GM23338 (cell line): ENCODE results near the gene DNAH8. TPM values are rescaled to one million over a fixed set of nuclear protein-coding genes. Genes with fewer than 3 reads are reported as not detected.

Experiments used
- ATAC-seq: fragments of 200-7000 bp; cut with Tn5 transposase; 3 replicates; pipeline ENCODE4 v1.9.1; 2020
- DNase-seq: peaks from one replicate; pipeline ENCODE4 v3.0.0-alpha.2; 2015; ENCODE audit warnings: low spot score
- H2AFZ ChIP-seq: fragments of 200-600 bp; sonication (generic); 2 replicates; pipeline ENCODE4 v1.8.0; 2016; ENCODE audit warnings: antibody characterized with exemption, mild to moderate bottlenecking, moderate library complexity
- H3F3A ChIP-seq: fragments of 200-600 bp; sonication (generic); replicated peaks from 2 replicates; pipeline ENCODE4 v1.8.0; 2017; ENCODE audit warnings: antibody characterized with exemption, mixed run types, low read depth
- H3K27ac ChIP-seq: fragments of 200-600 bp; sonication (generic); 2 replicates; pipeline ENCODE4 v1.6.1; 2016; ENCODE audit warnings: low read depth
- H3K27me3 ChIP-seq: fragments of 200-600 bp; sonication (generic); 2 replicates; pipeline ENCODE4 v1.8.0; 2016; ENCODE audit warnings: mild to moderate bottlenecking, mixed run types, moderate library complexity; ENCODE audit not compliant: insufficient read depth
- H3K36me3 ChIP-seq: fragments of 200-600 bp; sonication (generic); 2 replicates; pipeline ENCODE4 v1.8.0; 2016; ENCODE audit warnings: mild to moderate bottlenecking; ENCODE audit not compliant: insufficient read depth
- H3K4me1 ChIP-seq: fragments of 200-600 bp; sonication (generic); 2 replicates; pipeline ENCODE4 v1.8.0; 2016; ENCODE audit warnings: mild to moderate bottlenecking, moderate library complexity; ENCODE audit not compliant: insufficient read depth
- H3K4me2 ChIP-seq: fragments of 200-600 bp; sonication (generic); 2 replicates; pipeline ENCODE4 v1.7.1; 2017; ENCODE audit warnings: mixed run types
- H3K4me3 ChIP-seq: fragments of 200-600 bp; sonication (generic); 2 replicates; pipeline ENCODE4 v1.6.1; 2016; ENCODE audit warnings: mixed run types
- H3K79me2 ChIP-seq: fragments of 200-600 bp; sonication (generic); replicated peaks from 2 replicates; pipeline ENCODE4 v1.8.0; 2017; ENCODE audit warnings: mild to moderate bottlenecking; ENCODE audit not compliant: insufficient read depth
- H3K9me2 ChIP-seq: fragments of 200-600 bp; sonication (generic); 2 replicates; pipeline ENCODE4 v1.8.0; 2017; ENCODE audit not compliant: insufficient read depth
- H4K20me1 ChIP-seq: fragments of 200-600 bp; sonication (generic); replicated peaks from 2 replicates; pipeline ENCODE4 v1.8.0; 2017; ENCODE audit warnings: mild to moderate bottlenecking; ENCODE audit not compliant: insufficient read depth
- H3K27ac Mint-ChIP-seq: 2 replicates; pipeline ENCODE4 v1.8.0; 2020; ENCODE audit warnings: inconsistent platforms, mild to moderate bottlenecking, moderate library complexity, mixed read lengths
- H3K27me3 Mint-ChIP-seq: 3 replicates; pipeline ENCODE4 v1.8.0; 2022; ENCODE audit warnings: low read depth, mild to moderate bottlenecking, moderate library complexity, mixed read lengths, inconsistent platforms; ENCODE audit not compliant: insufficient read depth, poor library complexity
- H3K36me3 Mint-ChIP-seq: 3 replicates; pipeline ENCODE4 v1.8.0; 2021; ENCODE audit warnings: low read depth, mild to moderate bottlenecking, inconsistent platforms, moderate library complexity, mixed read lengths
- H3K4me1 Mint-ChIP-seq: 3 replicates; pipeline ENCODE4 v1.8.0; 2020; ENCODE audit warnings: mild to moderate bottlenecking, inconsistent platforms, mixed read lengths
- H3K4me3 Mint-ChIP-seq: 3 replicates; pipeline ENCODE4 v1.8.0; 2021; ENCODE audit warnings: moderate library complexity, mild to moderate bottlenecking, inconsistent platforms, mixed read lengths
- H3K9me3 Mint-ChIP-seq: 3 replicates; pipeline ENCODE4 v1.8.0; 2020; ENCODE audit warnings: moderate library complexity, mild to moderate bottlenecking, inconsistent platforms, mixed read lengths
- CREB1 ChIP-seq: fragments of 250-450 bp; sonication (Bioruptor Pico); IDR thresholded peaks from 2 replicates; pipeline ENCODE4 v1.5.0; 2020; ENCODE audit warnings: low read depth, mild to moderate bottlenecking, moderate library complexity
- EZH2 ChIP-seq: fragments of 200-600 bp; sonication (generic); IDR thresholded peaks from one replicate; pipeline ENCODE4 v1.8.0; 2017; ENCODE audit warnings: antibody characterized with exemption, mild to moderate bottlenecking, low read depth; ENCODE audit not compliant: unreplicated experiment
- EZH2phosphoT487 ChIP-seq: fragments of 200-600 bp; sonication (generic); IDR thresholded peaks from one replicate; pipeline ENCODE4 v1.8.1; 2018; ENCODE audit warnings: antibody characterized with exemption; ENCODE audit not compliant: unreplicated experiment
- JUNB ChIP-seq: IDR thresholded peaks from one replicate; pipeline ENCODE4 v1.6.1; 2016; ENCODE audit warnings: antibody characterized with exemption; ENCODE audit not compliant: unreplicated experiment
- NANOG ChIP-seq: IDR thresholded peaks from 2 replicates; pipeline ENCODE4 v1.6.1; 2016; ENCODE audit warnings: antibody characterized with exemption, borderline replicate concordance
- POLR2AphosphoS5 ChIP-seq: IDR thresholded peaks from 2 replicates; pipeline ENCODE4 v1.6.1; 2016; ENCODE audit warnings: antibody characterized with exemption, low read depth
- STAT1 ChIP-seq: IDR thresholded peaks from one replicate; pipeline ENCODE4 v1.6.1; 2016; ENCODE audit warnings: antibody characterized with exemption; ENCODE audit not compliant: unreplicated experiment
- ZNF114 ChIP-seq: fragments of 250-450 bp; sonication (Bioruptor Pico); IDR thresholded peaks from 2 replicates; pipeline ENCODE4 v1.5.0; 2020; ENCODE audit warnings: mild to moderate bottlenecking, moderate library complexity
- ZNF331 ChIP-seq: fragments of 250-450 bp; sonication (Bioruptor Pico); IDR thresholded peaks from 2 replicates; pipeline ENCODE4 v1.5.0; 2020; ENCODE audit warnings: low read depth, mild to moderate bottlenecking, moderate library complexity
- polyA plus RNA-seq: library from polyadenylated mRNA; unstranded; fragments of >200 nt; fragmentation: Nextera tagmentation; extraction: Ambion mirVana; gene quantifications from 2 replicates; pipeline ENCODE4 v1.2.1, GENCODE V29; 2016
- total RNA-seq: library from RNA; depleted of rRNA; stranded (reverse); fragments of >200 nt; shearing (Covaris generic); gene quantifications from 2 replicates; pipeline ENCODE4 v1.2.3, GENCODE V29; 2014
- TF ChIP-seq, protein P1 (sequence below): IDR thresholded peaks from one replicate; pipeline ENCODE4 v1.6.1; 2018; ENCODE audit warnings: antibody characterized with exemption; ENCODE audit not compliant: unreplicated experiment
- TF ChIP-seq, protein P2 (sequence below), 2 experiments: fragments of 200-600 bp in 1 of 2; sonication (generic) in 1 of 2; conservative IDR thresholded peaks; 2 replicates each; pipeline versions ENCODE4 v1.5.1 to v1.6.1; 2016 to 2017; ENCODE audit warnings: antibody characterized with exemption in 2 of 2, low read depth in 2 of 2, mild to moderate bottlenecking in 2 of 2, moderate library complexity in 1 of 2
- TF ChIP-seq, protein P3 (sequence below): IDR thresholded peaks from 2 replicates; pipeline ENCODE4 v1.6.1; 2016; ENCODE audit warnings: antibody characterized with exemption

Gene DNAH8
- total and polyA plus RNA-seq, 2 experiments from 2014 or later: 0.02 TPM; not detected in 1

DNA sequence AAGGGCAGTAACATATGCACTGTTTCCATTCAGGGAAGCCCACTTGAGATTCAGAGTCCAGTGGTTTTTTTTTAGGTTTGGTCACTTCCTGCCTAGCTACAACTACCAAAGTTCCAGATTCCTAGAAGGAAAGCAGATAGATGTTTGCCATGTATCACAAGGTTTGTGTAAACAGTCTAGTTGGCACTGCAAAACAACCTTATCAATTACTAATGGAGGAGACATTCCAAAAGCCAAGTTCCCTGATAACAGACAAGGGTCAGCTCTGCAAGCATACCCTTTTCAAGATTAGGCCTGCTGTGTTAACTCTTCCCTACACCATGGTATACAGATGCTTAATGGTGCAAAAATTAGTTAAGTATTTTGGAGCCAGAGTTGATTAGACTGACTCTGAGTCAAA, 192.2 kb downstream of the DNAH8 start (continued):
- TF ChIP-seq EZH2 (no peak), CREB1 (CRISPR knock-in tag) (no peak), JUNB (no peak)

DNA sequence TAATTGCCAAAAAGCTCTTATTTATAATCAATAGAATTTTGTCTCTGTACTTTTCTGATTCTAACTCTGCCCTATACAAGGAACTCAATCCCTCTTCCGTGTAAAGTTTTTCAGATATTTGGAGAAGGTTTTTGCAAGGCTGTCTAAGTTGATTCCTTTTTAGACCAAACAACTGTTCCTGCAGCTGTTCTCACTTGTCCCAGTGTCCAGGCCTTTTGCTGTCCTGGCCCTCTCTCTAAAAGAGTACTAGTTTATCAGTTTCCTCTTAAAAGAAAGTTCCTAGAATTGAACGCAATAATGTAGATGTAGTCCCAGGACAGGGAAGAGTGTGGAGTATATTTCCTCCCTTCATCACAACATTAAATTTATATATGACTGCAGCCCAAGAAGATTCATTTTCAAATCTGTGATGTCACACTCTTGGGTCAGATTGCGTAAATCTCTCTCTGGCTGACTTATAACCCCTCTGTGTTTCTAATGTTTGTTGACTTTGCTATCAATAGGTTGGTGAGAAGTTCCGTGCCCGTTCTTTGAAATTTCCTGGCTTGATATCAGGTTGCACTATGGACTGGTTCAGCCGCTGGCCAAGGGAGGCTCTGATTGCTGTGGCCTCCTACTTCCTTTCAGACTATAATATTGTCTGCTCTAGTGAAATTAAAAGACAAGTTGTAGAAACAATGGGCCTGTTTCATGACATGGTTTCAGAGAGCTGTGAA, 194.1 kb downstream of the DNAH8 start:
- Mint-ChIP-seq H3K27ac (no peak overlapping the region), H3K36me3 (no peaks in the 10 kb centered on the region), H3K4me3 (no peak overlapping the region), H3K4me1 (no peaks in the 10 kb centered on the region; the same call in 2 of the 3 replicates), H3K27me3 (no peaks in the 10 kb centered on the region), H3K9me3 (no peaks in the 10 kb centered on the region)
- Histone ChIP-seq H3K36me3 (no peaks in the 10 kb centered on the region), H3K9me2 (no peaks in the 10 kb centered on the region), H3K4me2 (no peak overlapping the region), H2AFZ (no peak overlapping the region), H3K27me3 (no peaks in the 10 kb centered on the region), H3K4me3 (no peak overlapping the region), H3K79me2 (no peaks in the 10 kb centered on the region), H3K4me1 (no peaks in the 10 kb centered on the region), H4K20me1 (no peaks in the 10 kb centered on the region), H3F3A (no peaks in the 10 kb centered on the region), H3K27ac (no peak overlapping the region)
- ATAC-seq: no peak
- DNase-seq: no peak
- TF ChIP-seq JUNB (no peak), ZNF114 (CRISPR knock-in tag) (no peak), EZH2phosphoT487 (no peak), NANOG (no peak), POLR2AphosphoS5 (no peak), ZNF331 (CRISPR knock-in tag) (no peak), EZH2 (no peak), STAT1 (no peak)
- TF ChIP-seq, protein P1, sequence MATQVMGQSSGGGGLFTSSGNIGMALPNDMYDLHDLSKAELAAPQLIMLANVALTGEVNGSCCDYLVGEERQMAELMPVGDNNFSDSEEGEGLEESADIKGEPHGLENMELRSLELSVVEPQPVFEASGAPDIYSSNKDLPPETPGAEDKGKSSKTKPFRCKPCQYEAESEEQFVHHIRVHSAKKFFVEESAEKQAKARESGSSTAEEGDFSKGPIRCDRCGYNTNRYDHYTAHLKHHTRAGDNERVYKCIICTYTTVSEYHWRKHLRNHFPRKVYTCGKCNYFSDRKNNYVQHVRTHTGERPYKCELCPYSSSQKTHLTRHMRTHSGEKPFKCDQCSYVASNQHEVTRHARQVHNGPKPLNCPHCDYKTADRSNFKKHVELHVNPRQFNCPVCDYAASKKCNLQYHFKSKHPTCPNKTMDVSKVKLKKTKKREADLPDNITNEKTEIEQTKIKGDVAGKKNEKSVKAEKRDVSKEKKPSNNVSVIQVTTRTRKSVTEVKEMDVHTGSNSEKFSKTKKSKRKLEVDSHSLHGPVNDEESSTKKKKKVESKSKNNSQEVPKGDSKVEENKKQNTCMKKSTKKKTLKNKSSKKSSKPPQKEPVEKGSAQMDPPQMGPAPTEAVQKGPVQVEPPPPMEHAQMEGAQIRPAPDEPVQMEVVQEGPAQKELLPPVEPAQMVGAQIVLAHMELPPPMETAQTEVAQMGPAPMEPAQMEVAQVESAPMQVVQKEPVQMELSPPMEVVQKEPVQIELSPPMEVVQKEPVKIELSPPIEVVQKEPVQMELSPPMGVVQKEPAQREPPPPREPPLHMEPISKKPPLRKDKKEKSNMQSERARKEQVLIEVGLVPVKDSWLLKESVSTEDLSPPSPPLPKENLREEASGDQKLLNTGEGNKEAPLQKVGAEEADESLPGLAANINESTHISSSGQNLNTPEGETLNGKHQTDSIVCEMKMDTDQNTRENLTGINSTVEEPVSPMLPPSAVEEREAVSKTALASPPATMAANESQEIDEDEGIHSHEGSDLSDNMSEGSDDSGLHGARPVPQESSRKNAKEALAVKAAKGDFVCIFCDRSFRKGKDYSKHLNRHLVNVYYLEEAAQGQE: no peak
- TF ChIP-seq, protein P2, sequence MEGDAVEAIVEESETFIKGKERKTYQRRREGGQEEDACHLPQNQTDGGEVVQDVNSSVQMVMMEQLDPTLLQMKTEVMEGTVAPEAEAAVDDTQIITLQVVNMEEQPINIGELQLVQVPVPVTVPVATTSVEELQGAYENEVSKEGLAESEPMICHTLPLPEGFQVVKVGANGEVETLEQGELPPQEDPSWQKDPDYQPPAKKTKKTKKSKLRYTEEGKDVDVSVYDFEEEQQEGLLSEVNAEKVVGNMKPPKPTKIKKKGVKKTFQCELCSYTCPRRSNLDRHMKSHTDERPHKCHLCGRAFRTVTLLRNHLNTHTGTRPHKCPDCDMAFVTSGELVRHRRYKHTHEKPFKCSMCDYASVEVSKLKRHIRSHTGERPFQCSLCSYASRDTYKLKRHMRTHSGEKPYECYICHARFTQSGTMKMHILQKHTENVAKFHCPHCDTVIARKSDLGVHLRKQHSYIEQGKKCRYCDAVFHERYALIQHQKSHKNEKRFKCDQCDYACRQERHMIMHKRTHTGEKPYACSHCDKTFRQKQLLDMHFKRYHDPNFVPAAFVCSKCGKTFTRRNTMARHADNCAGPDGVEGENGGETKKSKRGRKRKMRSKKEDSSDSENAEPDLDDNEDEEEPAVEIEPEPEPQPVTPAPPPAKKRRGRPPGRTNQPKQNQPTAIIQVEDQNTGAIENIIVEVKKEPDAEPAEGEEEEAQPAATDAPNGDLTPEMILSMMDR (conservative IDR thresholded peaks at IDR 0.05; ENCODE audit: low read depth in 2 of 2): no peak
- TF ChIP-seq, protein P3, sequence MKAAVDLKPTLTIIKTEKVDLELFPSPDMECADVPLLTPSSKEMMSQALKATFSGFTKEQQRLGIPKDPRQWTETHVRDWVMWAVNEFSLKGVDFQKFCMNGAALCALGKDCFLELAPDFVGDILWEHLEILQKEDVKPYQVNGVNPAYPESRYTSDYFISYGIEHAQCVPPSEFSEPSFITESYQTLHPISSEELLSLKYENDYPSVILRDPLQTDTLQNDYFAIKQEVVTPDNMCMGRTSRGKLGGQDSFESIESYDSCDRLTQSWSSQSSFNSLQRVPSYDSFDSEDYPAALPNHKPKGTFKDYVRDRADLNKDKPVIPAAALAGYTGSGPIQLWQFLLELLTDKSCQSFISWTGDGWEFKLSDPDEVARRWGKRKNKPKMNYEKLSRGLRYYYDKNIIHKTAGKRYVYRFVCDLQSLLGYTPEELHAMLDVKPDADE: no peak
